ENCODE results near the gene C1orf159.

C1orf159 gene

DNA sequence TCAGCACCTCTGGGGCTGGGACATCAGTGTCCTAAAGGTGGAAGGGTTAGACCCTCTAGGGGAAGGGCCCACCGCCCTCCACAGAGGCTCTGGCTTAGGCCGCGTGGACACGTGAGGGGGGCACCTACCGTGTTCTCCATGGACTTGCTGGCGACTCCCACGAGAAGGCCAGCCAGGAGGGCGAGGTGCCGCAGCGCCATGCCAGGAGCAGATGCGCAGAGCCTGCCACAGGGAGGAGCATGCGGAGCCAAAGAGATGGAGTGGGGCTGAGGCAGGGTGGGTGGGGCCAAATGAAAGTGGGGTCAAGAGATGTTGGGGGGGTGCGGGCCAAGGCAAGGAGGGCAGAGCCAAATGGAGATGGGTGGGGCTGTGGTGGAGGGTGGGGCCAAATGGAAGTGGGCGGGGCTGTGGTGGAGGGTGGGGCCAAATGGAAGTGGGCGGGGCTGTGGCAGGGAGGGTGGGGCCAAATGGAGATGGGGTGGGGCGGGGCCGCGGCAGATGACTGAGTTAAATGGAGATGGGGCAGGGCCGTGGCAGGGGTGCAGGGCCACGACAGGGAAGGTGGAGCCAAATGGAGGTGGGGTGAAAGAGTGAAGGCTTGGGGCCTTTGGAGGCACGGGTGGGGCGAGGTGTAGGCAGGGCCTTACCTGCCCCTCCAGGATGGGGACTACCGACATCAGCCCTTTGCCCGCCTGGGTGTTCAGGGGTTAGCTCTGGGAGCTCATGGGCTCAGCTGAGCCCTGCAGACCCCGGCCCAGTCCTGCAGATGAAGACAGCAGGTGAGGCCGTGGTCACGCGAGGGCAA, 24.3 kb downstream of the C1orf159 start:
- no peak overlapping the region for H3K4me3 ChIP-seq
- no peak overlapping the region for H3K27ac ChIP-seq
- TF ChIP-seq POLR2AphosphoS5 (IDR thresholded peaks at IDR 0.05; ENCODE audit: borderline replicate concordance, low read depth, low read length) (no peak), EZH2 (IDR thresholded peaks at IDR 0.05) (no peak), FOXP2 (optimal IDR thresholded peaks at IDR 0.05; ENCODE audit: control extremely low read depth, extremely low read length, insufficient read depth) (no peak)
- H3K9me3 ChIP-seq (ENCODE audit: low read depth, low read length): no peaks in the 10 kb centered on the region
- H3K9ac ChIP-seq (ENCODE audit: insufficient read length): no peak overlapping the region
- no peaks in the 10 kb centered on the region for H3K36me3 ChIP-seq (ENCODE audit: insufficient read depth, low read length)
- DNase-seq (ENCODE audit: low read depth, low spot score): no peak

DNA sequence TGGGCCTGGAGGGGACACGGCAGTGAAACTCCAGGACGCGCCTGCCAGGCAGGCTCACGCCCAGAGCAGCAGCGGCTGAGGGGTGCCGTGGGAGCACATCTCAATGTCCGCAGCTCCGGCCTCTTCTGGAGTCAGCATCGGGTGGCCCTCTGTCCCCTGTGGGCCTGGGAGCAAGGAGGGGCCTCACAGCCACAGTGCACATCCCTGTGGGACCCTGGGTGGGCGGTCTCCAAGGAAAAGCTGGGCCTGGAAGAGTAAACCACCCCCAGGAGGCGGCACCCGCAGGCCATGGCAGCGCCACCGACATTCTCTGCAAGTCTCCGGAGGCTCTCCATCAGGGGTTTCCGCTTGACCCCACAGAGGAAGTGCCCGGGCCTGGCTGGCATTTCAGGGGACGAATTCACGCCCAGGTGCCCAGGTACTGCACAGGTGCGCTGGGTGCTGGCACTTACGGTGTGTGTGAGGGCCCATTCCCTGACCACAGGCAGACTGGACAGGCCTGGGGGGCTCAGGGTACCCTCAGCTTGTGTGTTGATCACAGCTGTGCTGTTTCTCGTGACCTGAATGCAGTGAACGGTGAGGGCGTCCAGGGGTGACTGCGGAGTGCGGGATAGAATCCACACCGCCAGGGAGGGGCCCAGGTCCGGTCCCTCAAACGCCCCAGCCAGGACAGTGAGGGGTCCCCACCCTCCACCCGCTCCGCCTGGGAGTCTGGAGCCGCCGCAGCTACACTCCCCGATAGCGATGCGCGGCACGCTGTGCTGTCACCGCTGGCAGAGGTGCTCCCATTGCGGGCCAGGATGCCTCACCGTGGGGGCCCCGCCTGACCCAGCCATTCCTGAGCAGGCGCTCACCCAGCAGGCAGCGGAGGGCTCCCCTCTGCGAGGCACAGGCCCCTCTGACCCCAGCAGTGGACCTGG, 25.2 kb downstream of the C1orf159 start:
- H3K27ac ChIP-seq: no peak overlapping the region
- no peak for DNase-seq (ENCODE audit: low read depth, low spot score)
- no peaks in the 10 kb centered on the region for H3K36me3 ChIP-seq (ENCODE audit: insufficient read depth, low read length)
- TF ChIP-seq POLR2AphosphoS5 (IDR thresholded peaks at IDR 0.05; ENCODE audit: borderline replicate concordance, low read depth, low read length) (no peak), FOXP2 (optimal IDR thresholded peaks at IDR 0.05; ENCODE audit: control extremely low read depth, extremely low read length, insufficient read depth) (no peak), EZH2 (IDR thresholded peaks at IDR 0.05) (no peak)
- H3K9ac ChIP-seq (ENCODE audit: insufficient read length): no peak overlapping the region
- no peaks in the 10 kb centered on the region for H3K9me3 ChIP-seq (ENCODE audit: low read depth, low read length)
- H3K4me3 ChIP-seq: no peak overlapping the region

DNA sequence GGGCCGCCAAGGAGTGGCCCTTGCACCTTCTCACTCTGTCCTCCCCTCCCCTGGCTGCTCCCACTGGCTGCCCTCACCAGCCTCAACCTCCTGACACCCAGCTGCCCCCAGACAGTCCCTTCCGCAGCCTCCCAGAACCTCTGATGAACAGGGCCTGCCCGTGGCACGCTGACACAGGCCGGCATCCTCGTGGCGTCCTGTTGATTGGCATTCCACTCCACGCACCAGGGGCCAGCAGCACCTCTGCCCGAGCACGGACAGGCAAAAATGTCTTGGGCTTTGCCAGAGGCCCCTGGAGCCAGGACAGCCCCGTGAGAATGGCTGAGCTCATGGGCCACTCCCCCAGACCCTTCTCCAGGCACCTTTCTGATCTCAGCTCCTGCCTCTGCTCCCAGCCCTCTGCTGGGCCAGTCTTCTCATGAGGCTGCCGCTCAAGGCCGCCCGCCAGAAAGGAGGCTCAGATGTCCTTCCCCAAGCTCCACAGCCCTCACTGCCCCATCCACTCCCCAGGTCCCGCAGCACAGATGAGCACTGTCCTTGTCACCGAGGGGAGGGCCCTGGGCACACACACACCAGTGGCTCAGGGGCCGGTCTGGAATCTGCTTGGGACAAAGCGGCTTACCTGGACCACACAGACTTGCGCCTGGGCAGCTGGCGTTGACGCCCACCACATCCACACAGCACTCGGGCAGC, 26.0 kb downstream of the C1orf159 start:
- H3K9me3 ChIP-seq (ENCODE audit: low read depth, low read length): no peaks in the 10 kb centered on the region
- H3K27ac ChIP-seq: no peak overlapping the region
- TF ChIP-seq EZH2 (IDR thresholded peaks at IDR 0.05): no peak
- TF ChIP-seq POLR2AphosphoS5 (IDR thresholded peaks at IDR 0.05; ENCODE audit: borderline replicate concordance, low read depth, low read length): no peak
- no peak for TF ChIP-seq FOXP2 (optimal IDR thresholded peaks at IDR 0.05; ENCODE audit: control extremely low read depth, extremely low read length, insufficient read depth)
- H3K4me3 ChIP-seq: no peak overlapping the region
- H3K9ac ChIP-seq (ENCODE audit: insufficient read length): no peak overlapping the region
- DNase-seq (ENCODE audit: low read depth, low spot score): no peak
- no peaks in the 10 kb centered on the region for H3K36me3 ChIP-seq (ENCODE audit: insufficient read depth, low read length)

DNA sequence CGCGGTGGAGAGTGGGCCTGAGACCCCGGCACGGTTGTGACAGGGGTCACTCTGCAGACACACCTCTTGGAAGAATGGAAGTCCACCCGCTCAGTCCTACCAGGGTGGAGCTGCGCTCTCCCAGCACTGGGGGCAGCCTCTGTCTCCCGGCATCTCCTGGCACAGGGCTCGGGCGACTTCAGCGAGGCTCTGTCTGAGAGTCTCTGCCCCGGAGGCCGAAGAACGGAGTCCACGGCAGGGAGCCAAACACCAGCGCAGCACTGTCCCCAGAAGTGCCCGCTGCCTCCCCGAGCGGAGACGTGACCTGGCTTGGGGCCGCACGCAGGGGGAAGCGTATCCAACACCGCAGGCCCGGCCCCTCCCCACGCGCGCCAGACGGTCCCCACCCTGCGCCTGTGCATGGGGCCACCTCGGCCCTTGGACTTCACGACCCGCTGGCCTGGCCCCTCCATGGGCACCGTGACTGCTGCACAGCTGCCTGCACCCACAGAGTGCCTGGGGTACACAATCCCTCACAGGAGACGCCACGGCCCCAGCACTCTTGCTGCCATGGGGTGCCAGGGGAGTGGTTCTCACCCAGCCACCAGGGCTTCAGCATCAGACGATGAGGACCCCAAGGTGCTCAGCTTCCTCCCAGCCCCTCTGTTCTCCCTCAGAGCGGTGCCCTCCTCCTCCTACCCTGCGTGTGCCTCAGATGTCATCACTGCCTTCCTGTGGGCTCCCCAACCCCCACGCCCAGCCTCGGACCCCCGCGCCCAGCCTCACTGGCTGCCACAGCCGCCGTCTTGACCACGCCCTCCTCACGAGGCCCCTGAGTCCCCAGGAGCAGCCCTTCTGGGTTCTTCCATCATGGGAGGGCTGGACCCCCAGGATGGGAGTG, 26.8 kb downstream of the C1orf159 start:
- H3K27ac ChIP-seq: no peak overlapping the region
- TF ChIP-seq EZH2 (IDR thresholded peaks at IDR 0.05) (no peak), POLR2AphosphoS5 (IDR thresholded peaks at IDR 0.05; ENCODE audit: borderline replicate concordance, low read depth, low read length) (no peak), FOXP2 (optimal IDR thresholded peaks at IDR 0.05; ENCODE audit: control extremely low read depth, extremely low read length, insufficient read depth) (no peak)
- no peak for DNase-seq (ENCODE audit: low read depth, low spot score)
- no peak overlapping the region for H3K9ac ChIP-seq (ENCODE audit: insufficient read length)
- no peaks in the 10 kb centered on the region for H3K36me3 ChIP-seq (ENCODE audit: insufficient read depth, low read length)
- no peaks in the 10 kb centered on the region for H3K9me3 ChIP-seq (ENCODE audit: low read depth, low read length)
- H3K4me3 ChIP-seq: no peak overlapping the region

GRCh38 chr1:1088029-1088800, 27.7 kb downstream of the C1orf159 start:
- Histone ChIP-seq H3K4me3 (no peak overlapping the region), H3K9ac (ENCODE audit: insufficient read length) (no peak overlapping the region), H3K9me3 (ENCODE audit: low read depth, low read length) (no peaks in the 10 kb centered on the region), H3K36me3 (ENCODE audit: insufficient read depth, low read length) (no peaks in the 10 kb centered on the region), H3K27ac (no peak overlapping the region)
- no peak for DNase-seq (ENCODE audit: low read depth, low spot score)
- TF ChIP-seq FOXP2 (optimal IDR thresholded peaks at IDR 0.05; ENCODE audit: control extremely low read depth, extremely low read length, insufficient read depth) (no peak), EZH2 (IDR thresholded peaks at IDR 0.05) (no peak), POLR2AphosphoS5 (IDR thresholded peaks at IDR 0.05; ENCODE audit: borderline replicate concordance, low read depth, low read length) (no peak)

DNA sequence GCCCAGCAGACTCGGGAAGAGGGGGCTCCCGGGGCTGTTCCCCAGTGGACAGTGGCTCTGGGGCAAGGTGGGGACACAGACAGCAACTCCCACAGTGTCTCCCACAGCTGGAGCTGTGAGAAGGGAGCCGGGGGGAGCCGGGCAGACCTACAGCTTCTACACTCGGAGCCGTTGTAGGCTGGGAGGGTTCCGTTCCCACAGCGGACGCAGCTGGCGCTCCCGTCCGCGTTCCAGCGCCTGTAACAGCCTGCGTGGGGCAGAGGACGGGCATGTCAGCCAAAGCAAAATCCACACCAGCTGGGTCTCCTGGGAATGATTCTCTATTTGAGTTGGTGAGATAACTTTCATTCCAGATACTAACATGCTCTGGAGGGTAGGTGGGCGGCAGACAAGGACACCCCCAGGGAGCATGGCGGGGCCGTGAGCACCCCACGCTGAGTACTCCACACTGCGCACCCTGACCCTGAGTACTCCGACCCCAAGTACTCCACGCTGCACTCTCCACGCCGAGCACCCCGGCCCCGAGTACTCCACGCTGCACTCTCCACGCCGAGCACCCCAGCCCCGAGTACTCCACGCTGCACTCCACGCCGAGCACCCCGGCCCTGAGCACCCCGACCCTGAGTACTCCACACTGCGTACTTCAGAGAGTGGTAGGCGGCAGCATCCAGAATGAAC, 28.4 kb downstream of the C1orf159 start:
- H3K4me3 ChIP-seq: no peak overlapping the region
- DNase-seq (ENCODE audit: low read depth, low spot score): no peak
- H3K27ac ChIP-seq: no peak overlapping the region
- no peaks in the 10 kb centered on the region for H3K9me3 ChIP-seq (ENCODE audit: low read depth, low read length)
- H3K9ac ChIP-seq (ENCODE audit: insufficient read length): no peak overlapping the region
- no peak for TF ChIP-seq POLR2AphosphoS5 (IDR thresholded peaks at IDR 0.05; ENCODE audit: borderline replicate concordance, low read depth, low read length)
- no peak for TF ChIP-seq EZH2 (IDR thresholded peaks at IDR 0.05)
- no peak for TF ChIP-seq FOXP2 (optimal IDR thresholded peaks at IDR 0.05; ENCODE audit: control extremely low read depth, extremely low read length, insufficient read depth)
- H3K36me3 ChIP-seq (ENCODE audit: insufficient read depth, low read length): no peaks in the 10 kb centered on the region
